Measurements from ENCODE around the gene RBM33. TPM values are rescaled to one million over a fixed set of nuclear protein-coding genes. Genes with fewer than 3 reads are reported as not detected.

The RBM33 gene
- total RNA-seq, 1 experiment from 2014 or later: 61.1 TPM

GRCh38 chr7:155647734-155648133, 3.3 kb downstream of the RBM33 start:
- peaks cover 11% of the 10 kb centered on the region; the same call in 1 of the 2 replicates for H3K4me1 ChIP-seq (ENCODE audit: control insufficient read depth, insufficient read depth, low read length)
- H3K27ac ChIP-seq (ENCODE audit: low read length): no peak overlapping the region
- H3K36me3 ChIP-seq (ENCODE audit: control insufficient read depth, insufficient read depth, low read length): peaks cover 2% of the 10 kb centered on the region
- POLR2A ChIA-PET: no interaction called here
- H3K9me3 ChIP-seq (ENCODE audit: control insufficient read depth, insufficient read depth, low read depth, low read length): peaks cover 24% of the 10 kb centered on the region
- CTCF ChIA-PET: no interaction called here
- ATAC-seq: no peak
- in situ Hi-C loops (cut with HindIII; ENCODE audit: low pct_unique_long_range_greater_than_20kb, low sequenced_read_pairs): no loop called here
- intact Hi-C loops (cut with micrococcal nuclease; ENCODE audit: unreplicated experiment): no loop called here
- TF ChIP-seq TCF7L2 (IDR thresholded peaks at IDR 0.05; ENCODE audit: low read depth, low read length) (no peak), REST (IDR thresholded peaks at IDR 0.05; ENCODE audit: insufficient read depth in 1 of 2, low read depth in 2 of 2, low read length in 1 of 2) (no peak), SIN3A (IDR thresholded peaks at IDR 0.05; ENCODE audit: borderline replicate concordance, insufficient read depth, low read depth, low read length) (no peak), POLR2AphosphoS5 (IDR thresholded peaks at IDR 0.05; ENCODE audit: low read depth, low read length) (no peak), CTCF (IDR thresholded peaks at IDR 0.05) (no peak)
- DNase-seq (ENCODE audit: low read depth, low spot score): no peak
- BruUV-seq (replicated peaks): no TSS peak
- H3K27me3 ChIP-seq (ENCODE audit: control insufficient read depth, insufficient read depth, low read length): no peaks in the 10 kb centered on the region
- H3K4me3 ChIP-seq (ENCODE audit: low read depth in 2 of 2, low read length in 2 of 2): no peak overlapping the region

GRCh38 chr7:155648752-155649339, 4.4 kb downstream of the RBM33 start:
- H3K27me3 ChIP-seq (ENCODE audit: control insufficient read depth, insufficient read depth, low read length): no peaks in the 10 kb centered on the region
- POLR2A ChIA-PET: no interaction called here
- H3K4me3 ChIP-seq (ENCODE audit: low read depth in 2 of 2, low read length in 2 of 2): no peak overlapping the region
- in situ Hi-C loops (cut with HindIII; ENCODE audit: low pct_unique_long_range_greater_than_20kb, low sequenced_read_pairs): no loop called here
- CTCF ChIA-PET: no interaction called here
- BruUV-seq (replicated peaks): no TSS peak
- no peaks in the 10 kb centered on the region; the same call in none of the 2 replicates for H3K36me3 ChIP-seq (ENCODE audit: control insufficient read depth, insufficient read depth, low read length)
- no peak for ATAC-seq
- peaks cover 20% of the 10 kb centered on the region for H3K4me1 ChIP-seq (ENCODE audit: control insufficient read depth, insufficient read depth, low read length)
- no peak for TF ChIP-seq SIN3A (IDR thresholded peaks at IDR 0.05; ENCODE audit: borderline replicate concordance, insufficient read depth, low read depth, low read length)
- no peak for TF ChIP-seq TCF7L2 (IDR thresholded peaks at IDR 0.05; ENCODE audit: low read depth, low read length)
- TF ChIP-seq CTCF (IDR thresholded peaks at IDR 0.05): no peak
- TF ChIP-seq POLR2AphosphoS5 (IDR thresholded peaks at IDR 0.05; ENCODE audit: low read depth, low read length): no peak
- no peak for TF ChIP-seq REST (IDR thresholded peaks at IDR 0.05; ENCODE audit: insufficient read depth in 1 of 2, low read depth in 2 of 2, low read length in 1 of 2)
- no peak overlapping the region for H3K27ac ChIP-seq (ENCODE audit: low read length)
- H3K9me3 ChIP-seq (ENCODE audit: control insufficient read depth, insufficient read depth, low read depth, low read length): peaks cover 24% of the 10 kb centered on the region
- intact Hi-C loops (cut with micrococcal nuclease; ENCODE audit: unreplicated experiment): no loop called here
- no peak for DNase-seq (ENCODE audit: low read depth, low spot score)
